Heart left ventricle (tissue), 13 donors: ENCODE data around the gene SELENOP.

Source experiments
- POLR2A ChIP-seq, 2 donors: fragments of 450-650 bp; IDR thresholded peaks; one replicate each; pipeline ENCODE4 v1.6.1; 2017; ENCODE audit warnings: antibody characterized with exemption in 2 of 2, mild to moderate bottlenecking in 2 of 2, moderate library complexity in 2 of 2
- TF ChIP-seq, protein P1 (sequence below), 12 donors: fragments of 200-600 bp; sonication (generic) in 4 of 12; IDR thresholded peaks; one replicate each; pipeline versions ENCODE4 v1.5.0 to v1.8.0; 2018 to 2022; ENCODE audit warnings: antibody characterized with exemption in 12 of 12, mild to moderate bottlenecking in 5 of 12
- donor health status: ischemic (EF 13 %, LVEDD 7.1; RV severe dilation, severe dysfunction).
- donor health status: DM: no; HTN: yes; CAD: no.
- donor health status: DM: no; HTN: no; CAD: no.
- donor health status: ischemic (EF 25% LVEDD 6.9; RV normal size, moderate dysfunction).
- donor health status: ischemic (EF 25% LVEDD 5.7; RV mildly dilated, moderate dysfunction).
- donor health status: ischemic (EF 35%, LVEDD 5.7; RV mildly dilated, moderate dysfunction).
- donor health status: nonischemic (EF 11% LVEDD 7.7; RV severe dilation, severe dysfunction).
- donor health status: DM: yes; HTN: yes; CAD: no.
- donor health status: PGD.
- donor health status: ischemic (EF 29% LVEDD 5.4; RV normal size, mild dysfunction).
- donor health status: nonischemic (EF 23%, LVEDD 6.1; RV moderate dilation, normal function).

DNA sequence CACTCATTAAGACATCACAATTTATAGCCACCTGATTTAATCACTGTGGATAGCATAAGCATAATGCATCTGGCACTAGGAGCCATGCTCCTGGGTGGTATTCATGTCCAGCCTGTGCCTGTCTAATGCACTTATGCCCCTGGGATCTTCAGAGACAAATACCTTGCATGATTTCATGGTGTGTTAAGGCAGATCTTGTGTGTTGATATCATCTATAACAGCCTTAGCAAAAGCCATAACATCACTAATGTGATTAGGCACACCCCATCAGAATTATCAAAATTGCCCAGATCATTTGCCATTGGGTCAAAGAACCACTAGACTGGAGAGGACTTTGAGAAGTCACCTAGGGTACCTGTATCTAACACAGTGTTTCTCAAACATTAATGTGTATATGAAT, 43.7 kb upstream of the SELENOP start:
- TF ChIP-seq, protein P1, sequence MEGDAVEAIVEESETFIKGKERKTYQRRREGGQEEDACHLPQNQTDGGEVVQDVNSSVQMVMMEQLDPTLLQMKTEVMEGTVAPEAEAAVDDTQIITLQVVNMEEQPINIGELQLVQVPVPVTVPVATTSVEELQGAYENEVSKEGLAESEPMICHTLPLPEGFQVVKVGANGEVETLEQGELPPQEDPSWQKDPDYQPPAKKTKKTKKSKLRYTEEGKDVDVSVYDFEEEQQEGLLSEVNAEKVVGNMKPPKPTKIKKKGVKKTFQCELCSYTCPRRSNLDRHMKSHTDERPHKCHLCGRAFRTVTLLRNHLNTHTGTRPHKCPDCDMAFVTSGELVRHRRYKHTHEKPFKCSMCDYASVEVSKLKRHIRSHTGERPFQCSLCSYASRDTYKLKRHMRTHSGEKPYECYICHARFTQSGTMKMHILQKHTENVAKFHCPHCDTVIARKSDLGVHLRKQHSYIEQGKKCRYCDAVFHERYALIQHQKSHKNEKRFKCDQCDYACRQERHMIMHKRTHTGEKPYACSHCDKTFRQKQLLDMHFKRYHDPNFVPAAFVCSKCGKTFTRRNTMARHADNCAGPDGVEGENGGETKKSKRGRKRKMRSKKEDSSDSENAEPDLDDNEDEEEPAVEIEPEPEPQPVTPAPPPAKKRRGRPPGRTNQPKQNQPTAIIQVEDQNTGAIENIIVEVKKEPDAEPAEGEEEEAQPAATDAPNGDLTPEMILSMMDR (IDR thresholded peaks at IDR 0.05): no peak
- TF ChIP-seq POLR2A (IDR thresholded peaks at IDR 0.05): no peak
